GM12892 (cell line): ENCODE measurements around the gene TAMALIN.

Experiments used
- DNase-seq: peaks from one replicate; pipeline ENCODE4 v3.0.0; 2011; ENCODE audit not compliant: insufficient read length
- FAIRE-seq: peaks from 2 replicates; lab custom pipeline; 2011; peaks lifted over from hg19 to GRCh38; lab: Jason Lieb, UNC
- POLR2A ChIP-seq: IDR thresholded peaks from 2 replicates; pipeline ENCODE4 v1.6.1; 2011; ENCODE audit warnings: low read depth, low read length, control low read depth
- POLR2AphosphoS5 ChIP-seq: IDR thresholded peaks from 2 replicates; pipeline ENCODE4 v1.6.1; 2011; ENCODE audit warnings: low read depth, low read length, control low read depth
- TAF1 ChIP-seq: IDR thresholded peaks from 2 replicates; pipeline ENCODE4 v1.6.1; 2011; ENCODE audit warnings: low read depth, mild to moderate bottlenecking, control low read depth, low read length, borderline replicate concordance

Gene TAMALIN

GRCh38 chr12:52018433-52019112, 11.8 kb downstream of the TAMALIN start:
- FAIRE-seq (no peak), DNase-seq (no peak)
- no peak for TF ChIP-seq TAF1
- no peak for TF ChIP-seq POLR2AphosphoS5
- TF ChIP-seq POLR2A: no peak

GRCh38 chr12:52019113-52019770, 12.5 kb downstream of the TAMALIN start:
- FAIRE-seq (no peak), DNase-seq (no peak)
- TF ChIP-seq TAF1 (no peak), POLR2A (no peak), POLR2AphosphoS5 (no peak)

- no peak for DNase-seq
Measured at GRCh38 chr12:52020539-52021336, 14.0 kb downstream of the TAMALIN start.

GRCh38 chr12:52022841-52023181, 16.1 kb downstream of the TAMALIN start:
- no peak for DNase-seq
- no peak for FAIRE-seq
- TF ChIP-seq TAF1 (no peak), POLR2A (no peak), POLR2AphosphoS5 (no peak)

More at GRCh38 chr12:52020539-52021336, 14.0 kb downstream of the TAMALIN start:
- FAIRE-seq: no peak
- TF ChIP-seq TAF1: no peak
- TF ChIP-seq POLR2AphosphoS5: no peak
- no peak for TF ChIP-seq POLR2A

GRCh38 chr12:52023182-52023975, 16.6 kb downstream of the TAMALIN start:
- no peak for TF ChIP-seq POLR2A
- TF ChIP-seq POLR2AphosphoS5: no peak
- no peak for TF ChIP-seq TAF1
- peak; percentile 77 for FAIRE-seq

GRCh38 chr12:52023976-52024688, 17.4 kb downstream of the TAMALIN start:
- DNase-seq (no peak), FAIRE-seq (no peak)
- TF ChIP-seq POLR2AphosphoS5: no peak
- TF ChIP-seq TAF1: no peak
- no peak for TF ChIP-seq POLR2A

More at GRCh38 chr12:52023182-52023975, 16.6 kb downstream of the TAMALIN start:
- DNase-seq: peak; percentile 94

GRCh38 chr12:52024845-52025230, 18.1 kb downstream of the TAMALIN start:
- FAIRE-seq: peak; percentile 30
- TF ChIP-seq TAF1 (no peak), POLR2AphosphoS5 (no peak), POLR2A (no peak)
- no peak for DNase-seq

- FAIRE-seq (no peak), DNase-seq (no peak)
- TF ChIP-seq TAF1 (no peak), POLR2AphosphoS5 (no peak), POLR2A (no peak)
Measured at GRCh38 chr12:52026263-52026662, 19.5 kb downstream of the TAMALIN start.

GRCh38 chr12:52027085-52027843, 20.5 kb downstream of the TAMALIN start:
- DNase-seq (no peak), FAIRE-seq (no peak)
- no peak for TF ChIP-seq POLR2A
- no peak for TF ChIP-seq POLR2AphosphoS5
- no peak for TF ChIP-seq TAF1
